ENCODE results near the gene EPHB6.

EPHB6 gene

DNA sequence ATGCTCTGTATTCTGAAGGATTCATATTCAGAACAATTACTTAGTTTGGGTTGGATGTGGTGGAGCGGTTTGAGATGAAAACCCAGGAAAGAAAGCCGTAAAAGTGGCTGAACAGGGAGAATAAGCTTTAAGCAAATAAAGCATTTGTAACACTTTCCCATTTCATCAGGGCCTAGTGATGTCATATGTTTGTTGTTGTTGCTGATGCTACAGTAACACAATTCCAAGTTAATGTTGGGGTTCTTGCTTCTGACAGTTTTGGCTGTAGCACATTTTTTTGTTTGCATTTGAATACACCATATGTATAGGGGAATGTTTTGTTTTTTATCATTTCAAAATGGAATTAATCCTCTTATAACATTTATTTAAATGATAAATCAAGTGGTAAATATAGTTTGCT, 40.4 kb upstream of the EPHB6 start:
- no peak overlapping the region for H3K4me3 ChIP-seq (ENCODE audit: low read length)
- DNase-seq (ENCODE audit: low read depth), result no peak
- TF ChIP-seq, protein P1, sequence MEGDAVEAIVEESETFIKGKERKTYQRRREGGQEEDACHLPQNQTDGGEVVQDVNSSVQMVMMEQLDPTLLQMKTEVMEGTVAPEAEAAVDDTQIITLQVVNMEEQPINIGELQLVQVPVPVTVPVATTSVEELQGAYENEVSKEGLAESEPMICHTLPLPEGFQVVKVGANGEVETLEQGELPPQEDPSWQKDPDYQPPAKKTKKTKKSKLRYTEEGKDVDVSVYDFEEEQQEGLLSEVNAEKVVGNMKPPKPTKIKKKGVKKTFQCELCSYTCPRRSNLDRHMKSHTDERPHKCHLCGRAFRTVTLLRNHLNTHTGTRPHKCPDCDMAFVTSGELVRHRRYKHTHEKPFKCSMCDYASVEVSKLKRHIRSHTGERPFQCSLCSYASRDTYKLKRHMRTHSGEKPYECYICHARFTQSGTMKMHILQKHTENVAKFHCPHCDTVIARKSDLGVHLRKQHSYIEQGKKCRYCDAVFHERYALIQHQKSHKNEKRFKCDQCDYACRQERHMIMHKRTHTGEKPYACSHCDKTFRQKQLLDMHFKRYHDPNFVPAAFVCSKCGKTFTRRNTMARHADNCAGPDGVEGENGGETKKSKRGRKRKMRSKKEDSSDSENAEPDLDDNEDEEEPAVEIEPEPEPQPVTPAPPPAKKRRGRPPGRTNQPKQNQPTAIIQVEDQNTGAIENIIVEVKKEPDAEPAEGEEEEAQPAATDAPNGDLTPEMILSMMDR (conservative IDR thresholded peaks at IDR 0.05; ENCODE audit: low read depth, low read length), result no peak

- no peak for DNase-seq (ENCODE audit: low read depth)
- TF ChIP-seq, protein P1 (conservative IDR thresholded peaks at IDR 0.05; ENCODE audit: low read depth, low read length), result no peak
- no peak overlapping the region for H3K4me3 ChIP-seq (ENCODE audit: low read length)
Observed at GRCh38 chr7:142815134-142815533, 39.7 kb upstream of the EPHB6 start.

DNA sequence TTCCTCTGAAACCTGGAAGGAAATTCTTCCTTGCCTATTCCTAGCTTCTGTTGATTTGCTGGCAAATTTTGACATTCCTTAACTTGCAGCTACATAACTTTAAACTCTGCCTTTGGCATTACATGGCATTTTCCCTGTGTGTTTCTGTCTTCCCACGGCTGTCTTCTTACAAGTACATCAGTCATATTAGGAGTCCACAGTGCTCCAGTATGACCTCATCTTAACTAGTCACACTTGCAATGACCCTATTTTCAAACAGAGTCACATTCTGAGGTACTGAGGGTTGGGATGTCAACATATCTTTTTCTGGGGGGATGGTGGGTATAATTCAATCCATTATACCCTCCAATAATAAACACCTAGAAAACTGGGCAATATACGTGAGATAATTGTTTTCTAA, 37.4 kb upstream of the EPHB6 start:
- DNase-seq (ENCODE audit: low read depth), result no peak
- no peak overlapping the region for H3K4me3 ChIP-seq (ENCODE audit: low read length)
- TF ChIP-seq, protein P1 (conservative IDR thresholded peaks at IDR 0.05; ENCODE audit: low read depth, low read length), result no peak

GRCh38 chr7:142819530-142819929, 35.3 kb upstream of the EPHB6 start:
- TF ChIP-seq, protein P1 (conservative IDR thresholded peaks at IDR 0.05; ENCODE audit: low read depth, low read length), result no peak
- no peak for DNase-seq (ENCODE audit: low read depth)
- no peak overlapping the region for H3K4me3 ChIP-seq (ENCODE audit: low read length)

GRCh38 chr7:142822714-142823113, 32.2 kb upstream of the EPHB6 start:
- TF ChIP-seq, protein P1 (conservative IDR thresholded peaks at IDR 0.05; ENCODE audit: low read depth, low read length), result no peak
- no peak overlapping the region for H3K4me3 ChIP-seq (ENCODE audit: low read length)
- DNase-seq (ENCODE audit: low read depth), result no peak

GRCh38 chr7:142827951-142828500, 26.9 kb upstream of the EPHB6 start:
- DNase-seq (ENCODE audit: low read depth), result no peak
- TF ChIP-seq, protein P1 (conservative IDR thresholded peaks at IDR 0.05; ENCODE audit: low read depth, low read length), result no peak

GRCh38 chr7:142832417-142832816, 22.5 kb upstream of the EPHB6 start:
- DNase-seq (ENCODE audit: low read depth), result no peak
- H3K4me3 ChIP-seq (ENCODE audit: low read length), result no peak overlapping the region
- TF ChIP-seq, protein P1 (conservative IDR thresholded peaks at IDR 0.05; ENCODE audit: low read depth, low read length), result no peak

More at GRCh38 chr7:142827951-142828500, 26.9 kb upstream of the EPHB6 start:
- H3K4me3 ChIP-seq (ENCODE audit: low read length), result no peak overlapping the region

Data from retinal pigment epithelial cell (primary cell).